ENCODE results near the gene LINC00305.

DNA sequence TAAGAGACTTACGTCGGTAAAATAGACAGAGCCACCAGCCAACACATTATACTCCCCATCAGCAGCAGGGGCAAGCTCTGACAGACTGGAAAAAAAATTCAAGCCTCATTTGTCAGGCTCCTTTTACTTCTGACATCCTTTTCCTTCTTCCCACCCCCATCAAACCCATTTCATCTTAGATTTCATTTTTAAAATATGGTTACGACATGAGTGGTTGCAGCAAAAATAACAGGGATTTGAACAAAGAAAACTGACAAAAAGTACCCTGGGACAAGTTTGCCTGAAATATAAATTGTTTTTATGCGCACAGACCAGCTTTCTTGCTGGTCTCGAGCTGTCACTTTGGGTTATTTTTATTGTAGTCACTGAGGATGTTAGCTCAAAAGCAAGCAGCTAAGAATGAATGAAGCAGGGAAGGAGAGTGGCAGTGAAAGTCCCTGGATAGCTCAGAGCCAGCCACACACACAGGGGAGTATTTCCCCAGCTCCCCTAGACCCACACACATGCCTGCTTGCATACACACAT lies 30.7 kb upstream of the LINC00305 start:
- no peak for TF ChIP-seq POLR2AphosphoS5 (IDR thresholded peaks at IDR 0.05; ENCODE audit: low read depth, low read length)
- TF ChIP-seq POLR2A (IDR thresholded peaks at IDR 0.05; ENCODE audit: low read depth, low read length): no peak
- no peak for TF ChIP-seq TAF1 (IDR thresholded peaks at IDR 0.05; ENCODE audit: borderline replicate concordance, low read depth, low read length)
